Measurements from ENCODE around the gene KCNRG.
"Not testable (repeated sequence)": the region's sequence is repeated elsewhere in the genome, so short reads cannot be mapped to it uniquely, and the experiment has no call there.

KCNRG gene

GRCh38 chr13:50012396-50013169 is 2.7 kb upstream of the KCNRG start:
- DNase-seq, result no peak

- DNase-seq, result no peak
Observed at GRCh38 chr13:50014386-50014785, 858 bp upstream of the KCNRG start.

- no peak for DNase-seq
Observed at GRCh38 chr13:50015750-50016149, 506 bp downstream of the KCNRG start.

GRCh38 chr13:50016444-50016843 is 1.2 kb downstream of the KCNRG start:
- DNase-seq, result no peak

DNA sequence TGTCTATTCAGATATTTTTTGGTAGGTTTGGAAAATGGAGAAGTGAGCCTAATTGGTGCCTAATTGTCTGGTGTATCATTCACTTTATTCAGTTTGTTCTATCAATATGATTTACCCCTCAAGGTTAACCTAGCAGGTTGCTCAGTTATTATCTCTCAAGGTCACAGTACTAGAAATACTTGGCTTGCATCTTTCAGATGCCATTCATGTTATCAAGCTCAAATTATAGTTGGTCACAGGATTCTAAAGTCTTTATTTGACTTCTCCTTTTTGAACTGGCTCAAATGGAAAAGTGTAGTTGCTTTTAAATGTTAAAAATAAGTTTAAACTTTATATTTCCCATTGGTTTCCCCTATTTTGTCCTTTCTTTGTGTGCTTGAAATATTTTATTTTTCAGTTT is 2.6 kb downstream of the KCNRG start:
- DNase-seq, result no peak

GRCh38 chr13:50025436-50025835 is 10.2 kb downstream of the KCNRG start:
- no peak for DNase-seq

GRCh38 chr13:50026788-50027473 is 11.7 kb downstream of the KCNRG start:
- DNase-seq, result no peak

- no peak for DNase-seq
Observed at GRCh38 chr13:50030315-50030714, 15.1 kb downstream of the KCNRG start.

- DNase-seq, result no peak
Observed at GRCh38 chr13:50033725-50034124, 18.5 kb downstream of the KCNRG start.

DNA sequence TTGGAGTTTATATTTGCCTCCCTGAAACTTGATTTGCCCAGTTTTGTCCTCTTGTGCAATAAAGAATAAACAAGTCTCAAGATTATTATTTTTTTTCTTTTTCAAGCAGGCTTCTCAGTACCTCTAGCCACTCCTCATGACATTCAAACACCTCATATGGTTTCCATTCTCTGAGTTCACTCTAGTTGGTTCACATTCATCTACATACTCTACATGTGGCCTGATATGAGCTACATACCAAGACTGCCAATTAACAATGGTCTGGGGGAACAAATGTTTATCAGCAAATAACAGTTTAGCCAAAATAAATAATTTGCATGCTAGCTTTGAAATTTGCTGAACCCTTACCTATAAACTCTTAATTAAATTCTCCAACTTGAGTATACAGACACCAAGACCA is 22.5 kb downstream of the KCNRG start:
- DNase-seq, result no peak

GRCh38 chr13:50038266-50038665 is 23.0 kb downstream of the KCNRG start:
- DNase-seq, result no peak

DNA sequence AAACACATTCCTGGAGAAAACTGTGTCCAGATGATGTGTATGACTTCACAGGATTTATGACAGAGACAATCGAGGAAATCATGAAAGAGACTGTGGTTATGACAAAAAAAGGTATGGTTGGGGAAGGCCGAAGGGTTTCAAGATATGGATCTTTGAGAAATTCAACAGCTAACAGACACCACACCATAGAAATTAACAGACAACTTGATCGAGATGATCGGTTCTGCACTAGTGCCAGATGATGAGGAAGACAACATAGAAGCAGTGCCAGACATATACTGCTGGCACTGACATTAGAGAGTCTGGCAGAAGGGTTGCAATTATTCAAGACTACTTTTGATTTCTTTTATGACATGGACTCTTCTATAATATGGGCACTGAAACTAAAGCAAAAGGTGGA is 37.2 kb downstream of the KCNRG start:
- DNase-seq, result no peak

GRCh38 chr13:50053844-50054243 is 38.6 kb downstream of the KCNRG start:
- no peak for DNase-seq

DNA sequence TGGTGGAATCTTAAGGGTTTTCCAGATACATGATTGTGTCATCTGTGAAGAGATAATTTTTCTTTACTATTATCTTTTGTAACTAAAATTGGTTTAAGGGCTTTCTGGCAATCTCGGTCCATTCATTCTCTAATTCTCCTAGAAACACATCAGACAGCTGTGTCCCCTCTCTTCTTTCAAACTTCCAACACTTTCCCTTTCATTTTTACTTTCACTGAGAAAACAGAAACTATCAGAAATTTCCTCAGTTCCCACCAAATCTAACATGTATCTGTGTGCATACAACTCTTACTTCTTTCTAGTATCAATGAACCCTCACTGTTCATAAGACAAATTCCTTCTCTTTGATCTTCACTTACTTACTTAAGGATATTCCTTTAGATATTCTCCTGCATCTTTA is 40.2 kb downstream of the KCNRG start:
- DNase-seq, result no peak

GRCh38 chr13:50060718-50061117 is 45.5 kb downstream of the KCNRG start:
- no peak for DNase-seq

- not testable (repeated sequence) for DNase-seq
Observed at GRCh38 chr13:50062336-50062735, 47.1 kb downstream of the KCNRG start.

DNA sequence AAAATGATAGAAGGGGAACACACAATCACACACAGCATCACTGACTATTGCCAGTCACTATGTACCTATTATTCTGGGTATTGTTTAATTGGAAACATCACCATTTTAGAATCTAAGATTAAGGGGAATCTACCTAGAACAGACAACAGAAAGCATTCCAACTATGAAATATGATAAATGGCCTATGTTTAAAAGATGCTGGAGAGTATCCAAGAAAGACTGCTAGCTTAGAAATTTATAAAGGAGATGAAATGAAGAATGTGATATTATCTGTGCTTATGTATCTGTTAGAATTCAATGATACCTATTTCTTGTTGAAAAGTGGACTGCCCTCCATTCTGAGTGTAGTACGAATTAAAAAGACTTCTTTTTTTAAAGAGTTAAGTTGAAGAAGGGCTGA is 50.5 kb downstream of the KCNRG start:
- no peak for DNase-seq

GRCh38 chr13:50068508-50068907 is 53.3 kb downstream of the KCNRG start:
- no peak for DNase-seq

DNA sequence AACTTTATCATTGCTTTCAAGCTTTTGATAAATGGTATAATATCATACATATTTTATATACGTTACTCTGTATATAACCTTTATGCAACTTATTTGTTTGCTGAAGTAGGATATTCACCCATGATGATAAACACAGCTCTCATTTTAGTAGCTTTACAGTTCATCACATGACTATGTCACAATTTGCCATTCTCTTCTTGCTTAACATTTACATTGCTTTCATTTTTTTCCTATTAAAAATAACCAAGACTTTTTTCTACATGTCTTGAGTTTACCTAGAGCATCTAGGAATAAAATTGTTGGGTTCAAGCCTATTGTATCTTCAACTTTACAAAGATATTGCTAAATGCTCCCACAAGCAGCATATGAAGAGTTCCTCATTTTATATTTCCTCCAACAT is 54.0 kb downstream of the KCNRG start:
- no peak for DNase-seq

GRCh38 chr13:50070186-50070585 is 54.9 kb downstream of the KCNRG start:
- DNase-seq, result no peak

Measured in CD4-positive, alpha-beta T cell treated with Interleukin-10 for 1 hour (primary cell).